Measurements from ENCODE around the gene BEND6. TPM values are rescaled to one million over a fixed set of nuclear protein-coding genes. Genes with fewer than 3 reads are reported as not detected.

The BEND6 gene
- total RNA-seq, 1 donor: 13.4 TPM

- H3K4me3 ChIP-seq (ENCODE audit: low read depth, low read length): no peak overlapping the region
- no peak for DNase-seq (ENCODE audit: low read depth)
- no peak for TF ChIP-seq CTCF (IDR thresholded peaks at IDR 0.05; ENCODE audit: insufficient read depth, low read depth, low read length)
Measured at GRCh38 chr6:57075092-57075491, 120.2 kb downstream of the BEND6 start.

Small RNAs within 50 kb of the gene (small RNA-seq; reads per million reads assigned to genes)
- gene FTH1P15 (not detected), gene RNU6-626P (not detected)

Other genes with a start within 250 kb of the BEND6 start
- 15.1 and 24.6 TPM in 2 replicates for gene KIAA1586, start 91.6 kb downstream of the BEND6 start, total RNA-seq
- gene ZNF451, start 135.1 kb downstream of the BEND6 start, total RNA-seq: 58.6 and 85.1 TPM in 2 replicates
- 17.7 and 32.8 TPM in 2 replicates for gene BAG2, start 217.2 kb downstream of the BEND6 start, total RNA-seq